Transverse colon (tissue), 4 donors: ENCODE measurements around the gene TMC2. TPM values are rescaled to one million over a fixed set of nuclear protein-coding genes. Genes with fewer than 3 reads are reported as not detected.

Experiments
- DNase-seq: peaks from one replicate; pipeline ENCODE4 v3.0.0-alpha.2; 2019
- H3K27ac ChIP-seq, 4 donors: fragments of 200-600 bp; sonication (generic); 2 replicates each; pipeline ENCODE4 v1.5.1; 2016 to 2018; ENCODE audit warnings: inconsistent platforms in 4 of 4
- H3K27me3 ChIP-seq: fragments of 200-600 bp; sonication (generic); 2 replicates; pipeline ENCODE4 v1.5.1; 2017; ENCODE audit warnings: inconsistent platforms
- H3K36me3 ChIP-seq, 4 donors: fragments of 200-600 bp; sonication (generic); 2 replicates each; pipeline ENCODE4 v1.5.1; 2017 to 2019; ENCODE audit warnings: inconsistent platforms in 4 of 4
- H3K4me1 ChIP-seq, 4 donors: fragments of 200-600 bp; sonication (generic); 2 replicates each; pipeline ENCODE4 v1.5.1; 2017 to 2020; ENCODE audit warnings: inconsistent platforms in 4 of 4
- H3K4me3 ChIP-seq, 4 donors: fragments of 200-600 bp; sonication (generic); 1 replicate in 1 of 4; 2 replicates in 3 of 4; pipeline versions ENCODE4 v1.5.1 to v1.6.1; 2017 to 2019; ENCODE audit warnings: inconsistent platforms in 4 of 4
- H3K9me3 ChIP-seq, 2 donors: fragments of 200-600 bp; sonication (generic); 2 replicates each; pipeline ENCODE4 v1.5.1; 2017 to 2019; ENCODE audit warnings: inconsistent platforms in 2 of 2
- EP300 ChIP-seq: sonication (generic); formaldehyde crosslinking; IDR thresholded peaks from one replicate; pipeline ENCODE4 v1.6.1; 2017; ENCODE audit warnings: antibody characterized with exemption, low read depth
- POLR2A ChIP-seq: fragments of 450-650 bp; IDR thresholded peaks from one replicate; pipeline ENCODE4 v1.6.1; 2016; ENCODE audit warnings: antibody characterized with exemption, mild to moderate bottlenecking, moderate library complexity
- POLR2AphosphoS5 ChIP-seq, 3 donors: sonication (generic); formaldehyde crosslinking; IDR thresholded peaks; one replicate each; pipeline ENCODE4 v1.6.1; 2016; ENCODE audit warnings: antibody characterized with exemption in 3 of 3
- WGBS, 2 donors: methylation state at CpG; one replicate each; pipeline ENCODE4 v1.1.5; 2018; ENCODE audit warnings: low coverage in 1 of 2; 5-methylcytosine and 5-hydroxymethylcytosine counted together
- in situ Hi-C, 4 donors: fragments of 200-750 bp; cut with MboI; loops; one replicate each; pipeline versions ENCODE4 v1.15.0 to v1.15.1; 2017; ENCODE audit warnings: low sequenced_read_pairs in 3 of 4, low pct_ligation_motif_present in 1 of 4, low pct_unique_long_range_greater_than_20kb in 1 of 4
- intact Hi-C: fragments of 100-400 bp; cut with DNase I; formaldehyde crosslinking; loops from one replicate; pipeline ENCODE4 v1.15.1; 2023; ENCODE audit warnings: low total_unique reads
- total RNA-seq, 4 donors: library from RNA; depleted of rRNA; stranded (reverse); fragments of >200 nt; gene quantifications; one replicate each; pipeline ENCODE4 v1.1.0, GENCODE V29; 2016
- TF ChIP-seq, protein P1 (sequence below), 5 experiments: fragments of 200-600 bp in 3 of 5; fragments of 450-650 bp in 2 of 5; sonication (generic) in 3 of 5; IDR thresholded peaks; 1 replicate in 2 of 5; 2 replicates in 3 of 5; pipeline ENCODE4 v1.5.1; 2016 to 2017; ENCODE audit warnings: antibody characterized with exemption in 5 of 5, inconsistent platforms in 3 of 5, mild to moderate bottlenecking in 2 of 5, moderate library complexity in 1 of 5

Gene TMC2
- total RNA-seq, 4 donors from 2014 or later, result not detected

DNA sequence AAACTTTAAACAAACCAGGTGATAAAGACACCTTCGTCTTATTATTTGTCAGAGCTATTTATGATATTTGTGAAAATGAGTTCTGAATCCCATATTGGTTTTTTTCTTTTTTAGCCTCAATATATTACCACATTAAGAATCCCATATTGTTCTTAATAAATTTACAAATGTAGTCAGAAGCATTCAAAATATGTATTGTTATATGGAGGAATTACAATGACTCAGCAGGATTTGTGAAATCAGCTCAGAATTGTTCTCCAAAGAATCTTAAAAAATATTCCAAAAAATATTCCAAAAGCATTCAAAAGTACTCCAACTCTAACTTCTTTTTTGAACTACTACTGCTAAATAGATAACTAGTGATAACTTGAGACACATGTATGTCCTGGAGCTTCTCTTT lies 21.2 kb upstream of the TMC2 start:
- intact Hi-C loops (no loop called here), in situ Hi-C loops (loop anchor here in 1 of 4 donors (10.0 kb wide), 1 partner anchor 140 kb away; the partner anchor contains the start of gene NOP56)
- Histone ChIP-seq H3K27ac (no peak overlapping the region), H3K9me3 (no peaks in the 10 kb centered on the region), H3K4me1 (no peaks in the 10 kb centered on the region), H3K27me3 (peaks cover 5% of the 10 kb centered on the region), H3K4me3 (no peak overlapping the region), H3K36me3 (no peaks in the 10 kb centered on the region)
- no peak for DNase-seq
- WGBS, 2 donors, result 65 to 67% methylated on average over 1 of the region's 1 CpG
- TF ChIP-seq, protein P1, sequence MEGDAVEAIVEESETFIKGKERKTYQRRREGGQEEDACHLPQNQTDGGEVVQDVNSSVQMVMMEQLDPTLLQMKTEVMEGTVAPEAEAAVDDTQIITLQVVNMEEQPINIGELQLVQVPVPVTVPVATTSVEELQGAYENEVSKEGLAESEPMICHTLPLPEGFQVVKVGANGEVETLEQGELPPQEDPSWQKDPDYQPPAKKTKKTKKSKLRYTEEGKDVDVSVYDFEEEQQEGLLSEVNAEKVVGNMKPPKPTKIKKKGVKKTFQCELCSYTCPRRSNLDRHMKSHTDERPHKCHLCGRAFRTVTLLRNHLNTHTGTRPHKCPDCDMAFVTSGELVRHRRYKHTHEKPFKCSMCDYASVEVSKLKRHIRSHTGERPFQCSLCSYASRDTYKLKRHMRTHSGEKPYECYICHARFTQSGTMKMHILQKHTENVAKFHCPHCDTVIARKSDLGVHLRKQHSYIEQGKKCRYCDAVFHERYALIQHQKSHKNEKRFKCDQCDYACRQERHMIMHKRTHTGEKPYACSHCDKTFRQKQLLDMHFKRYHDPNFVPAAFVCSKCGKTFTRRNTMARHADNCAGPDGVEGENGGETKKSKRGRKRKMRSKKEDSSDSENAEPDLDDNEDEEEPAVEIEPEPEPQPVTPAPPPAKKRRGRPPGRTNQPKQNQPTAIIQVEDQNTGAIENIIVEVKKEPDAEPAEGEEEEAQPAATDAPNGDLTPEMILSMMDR (IDR thresholded peaks at IDR 0.05), result no peak
- TF ChIP-seq EP300 (no peak), POLR2AphosphoS5 (IDR thresholded peaks at IDR 0.05) (no peak), POLR2A (no peak)

DNA sequence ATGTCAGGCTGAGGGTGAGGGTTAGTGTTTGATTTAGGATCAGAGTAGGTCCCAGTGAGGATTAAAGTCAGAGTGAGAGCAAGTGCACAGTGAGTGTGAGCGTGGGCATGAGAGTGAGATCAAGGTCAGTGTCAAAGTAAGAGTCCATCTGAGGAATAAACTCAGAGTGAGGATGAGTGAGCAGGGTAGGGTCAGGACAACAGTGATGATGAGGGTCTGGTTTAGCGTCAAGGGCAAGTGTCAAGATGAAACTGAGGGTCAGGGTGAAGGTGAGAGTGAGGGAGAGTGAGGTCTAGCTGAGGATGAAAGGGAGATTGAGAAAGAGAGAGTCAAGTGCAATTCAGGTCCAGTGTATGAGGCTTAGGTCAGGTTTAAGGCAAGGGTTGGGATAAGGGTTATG lies 20.0 kb upstream of the TMC2 start:
- intact Hi-C loops (no loop called here), in situ Hi-C loops (loop anchor here in 1 of 4 donors (10.0 kb wide), 1 partner anchor 138 kb away; the partner anchor contains the start of gene NOP56)
- no peak for DNase-seq
- Histone ChIP-seq H3K27ac (no peak overlapping the region), H3K9me3 (no peaks in the 10 kb centered on the region), H3K36me3 (no peaks in the 10 kb centered on the region), H3K27me3 (peaks cover 5% of the 10 kb centered on the region), H3K4me3 (no peak overlapping the region), H3K4me1 (no peaks in the 10 kb centered on the region)
- no peak for TF ChIP-seq POLR2AphosphoS5 (IDR thresholded peaks at IDR 0.05)
- TF ChIP-seq, protein P1 (IDR thresholded peaks at IDR 0.05), result no peak
- TF ChIP-seq EP300, result no peak
- TF ChIP-seq POLR2A, result no peak
- 72 to 88% methylated on average over 2 of the region's 2 CpGs for WGBS, 2 donors

DNA sequence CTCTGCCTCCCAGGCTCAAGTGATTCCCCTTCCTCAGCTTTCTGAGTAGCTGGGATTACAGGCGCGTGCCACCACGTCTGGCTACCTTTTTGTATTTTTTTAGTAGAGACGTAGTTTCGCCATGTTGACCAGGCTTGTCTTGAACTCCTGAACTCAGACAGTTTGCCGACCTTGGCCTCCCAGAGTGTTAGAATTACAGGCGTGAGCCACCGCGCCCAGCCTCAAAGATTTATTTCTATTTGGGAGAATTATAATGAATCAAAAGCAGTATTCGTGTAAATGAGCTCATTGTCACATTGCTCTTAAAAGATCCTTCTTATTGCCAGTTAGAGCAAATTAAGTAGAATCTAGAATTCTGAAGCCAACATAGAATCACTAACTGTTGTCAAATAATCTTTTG lies 18.3 kb upstream of the TMC2 start:
- no peak for DNase-seq
- H3K4me3 ChIP-seq, result no peak overlapping the region
- WGBS, 2 donors, result 80 to 82% methylated on average over 9 to 10 of the region's 10 CpGs
- H3K27ac ChIP-seq, result no peak overlapping the region
- H3K4me1 ChIP-seq, result no peaks in the 10 kb centered on the region
- TF ChIP-seq EP300 (no peak), POLR2A (no peak), POLR2AphosphoS5 (IDR thresholded peaks at IDR 0.05) (no peak)
- TF ChIP-seq, protein P1 (IDR thresholded peaks at IDR 0.05), result no peak
- intact Hi-C loops (no loop called here), in situ Hi-C loops (loop anchor here in 1 of 4 donors (10.0 kb wide), 1 partner anchor 137 kb away; the partner anchor contains the start of gene NOP56)
- peaks cover 5% of the 10 kb centered on the region for H3K27me3 ChIP-seq
- H3K36me3 ChIP-seq, result no peaks in the 10 kb centered on the region
- no peaks in the 10 kb centered on the region for H3K9me3 ChIP-seq

DNA sequence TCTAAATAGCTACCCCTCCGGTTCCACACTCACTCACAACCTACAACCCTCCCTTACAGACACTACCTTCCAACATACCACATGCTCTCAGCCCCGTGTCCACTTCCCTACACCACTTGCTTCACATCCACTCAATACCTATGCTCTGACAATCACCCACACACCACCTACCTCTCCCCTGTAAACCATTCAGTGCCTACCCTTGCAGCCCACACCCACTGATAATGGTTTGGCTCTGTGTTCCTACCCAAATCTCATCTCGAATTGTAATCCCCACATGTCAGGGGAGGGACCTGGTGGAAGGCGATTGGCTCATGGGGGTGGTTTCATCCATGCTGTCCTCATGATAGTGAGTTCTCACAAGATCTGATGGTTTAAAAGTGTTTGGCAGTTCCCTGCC lies 17.8 kb upstream of the TMC2 start:
- TF ChIP-seq POLR2AphosphoS5 (IDR thresholded peaks at IDR 0.05) (no peak), POLR2A (no peak), EP300 (no peak)
- TF ChIP-seq, protein P1 (IDR thresholded peaks at IDR 0.05), result no peak
- Histone ChIP-seq H3K36me3 (no peaks in the 10 kb centered on the region), H3K9me3 (no peaks in the 10 kb centered on the region), H3K27ac (no peak overlapping the region), H3K27me3 (peaks cover 5% of the 10 kb centered on the region), H3K4me1 (no peaks in the 10 kb centered on the region), H3K4me3 (no peak overlapping the region)
- in situ Hi-C loops (loop anchor here in 1 of 4 donors (10.0 kb wide), 1 partner anchor 136 kb away; the partner anchor contains the start of gene NOP56), intact Hi-C loops (no loop called here)
- no peak for DNase-seq
- 93% methylated on average over 4 of the region's 4 CpGs for WGBS, 2 donors
